OCI-LY7 (cell line): Measurements from ENCODE around the gene TPRA1. TPM values are rescaled to one million over a fixed set of nuclear protein-coding genes. Genes with fewer than 3 reads are reported as not detected.
"Not testable (repeated sequence)": the region's sequence is repeated elsewhere in the genome, so short reads cannot be mapped to it uniquely, and the experiment has no call there.

Experiments used
- BruUV-seq: library from RNA; stranded (reverse); fragments of 400-500 nt; replicated peaks from 2 replicates; lab custom pipeline; 2021; lab: Mats Ljungman, UMichigan
- CTCF ChIA-PET: fragments of 300-600 bp; sonication (Branson Sonifier 250); formaldehyde crosslinking; loops from one replicate; lab custom pipeline; 2022; ENCODE audit warnings: antibody characterized with exemption; ENCODE audit not compliant: unreplicated experiment; lab: Charles Lee
- POLR2A ChIA-PET: fragments of 300-600 bp; sonication (Branson Sonifier 250); formaldehyde crosslinking; loops from one replicate; lab custom pipeline; 2022; ENCODE audit warnings: antibody characterized with exemption; lab: Charles Lee
- DNase-seq: peaks from one replicate; pipeline ENCODE4 v3.0.0-alpha.2; 2015; ENCODE audit warnings: low spot score
- H2AFZ ChIP-seq: fragments of 200-600 bp; sonication (generic), shearing (Covaris generic); 2 replicates; pipeline ENCODE4 v1.6.1; 2014; ENCODE audit warnings: mild to moderate bottlenecking, antibody characterized with exemption, low read length, moderate library complexity
- H3K27ac ChIP-seq: fragments of 200-600 bp; sonication (generic); 2 replicates; pipeline ENCODE4 v1.5.1; 2014; ENCODE audit warnings: mixed run types, low read depth, mild to moderate bottlenecking, moderate library complexity, low read length, inconsistent platforms; ENCODE audit not compliant: poor library complexity, severe bottlenecking
- H3K36me3 ChIP-seq: fragments of 200-600 bp; sonication (generic); 2 replicates; pipeline ENCODE4 v1.6.1; 2014; ENCODE audit warnings: mild to moderate bottlenecking, antibody characterized with exemption, low read length, moderate library complexity, mixed read lengths; ENCODE audit not compliant: insufficient read depth
- H3K4me1 ChIP-seq: fragments of 200-600 bp; sonication (generic); 2 replicates; pipeline ENCODE4 v1.5.1; 2014; ENCODE audit warnings: mild to moderate bottlenecking, low read length; ENCODE audit not compliant: insufficient read depth, poor library complexity, severe bottlenecking
- H3K4me2 ChIP-seq: fragments of 200-600 bp; sonication (generic); 2 replicates; pipeline ENCODE4 v1.6.1; 2014; ENCODE audit warnings: mild to moderate bottlenecking, low read length
- H3K4me3 ChIP-seq: fragments of 200-600 bp; sonication (generic); 2 replicates; pipeline ENCODE4 v1.5.1; 2014; ENCODE audit warnings: mild to moderate bottlenecking, low read depth, low read length; ENCODE audit not compliant: poor library complexity, severe bottlenecking
- H3K79me2 ChIP-seq: fragments of 200-600 bp; sonication (generic); 2 replicates; pipeline ENCODE4 v1.6.1; 2016; ENCODE audit warnings: low read depth, mild to moderate bottlenecking, low read length, moderate library complexity, mixed read lengths; ENCODE audit not compliant: insufficient read depth
- H3K9me2 ChIP-seq: fragments of 200-600 bp; sonication (generic); 2 replicates; pipeline ENCODE4 v1.6.1; 2016; ENCODE audit warnings: mild to moderate bottlenecking, low read length, mixed read lengths; ENCODE audit not compliant: insufficient read depth
- H3K9me3 ChIP-seq: fragments of 200-600 bp; sonication (generic); 2 replicates; pipeline ENCODE4 v1.6.1; 2014; ENCODE audit warnings: mild to moderate bottlenecking, mixed run types, low read length, mixed read lengths
- H4K20me1 ChIP-seq: fragments of 200-600 bp; sonication (generic); 2 replicates; pipeline ENCODE4 v1.6.1; 2014; ENCODE audit warnings: mild to moderate bottlenecking, antibody characterized with exemption, low read length, moderate library complexity, mixed read lengths; ENCODE audit not compliant: insufficient read depth
- EZH2phosphoT487 ChIP-seq: fragments of 200-600 bp; sonication (generic); IDR thresholded peaks from 2 replicates; pipeline ENCODE4 v1.6.1; 2018; ENCODE audit warnings: low read depth, borderline replicate concordance, mild to moderate bottlenecking, mixed run types, antibody characterized with exemption, low read length, moderate library complexity, mixed read lengths
- intact Hi-C: fragments of 100-400 bp; cut with micrococcal nuclease; formaldehyde crosslinking; loops from one replicate; pipeline ENCODE4 v1.10.0; 2022; ENCODE audit not compliant: unreplicated experiment
- total RNA-seq, 2 experiments: library from RNA; depleted of rRNA in 1 of 2; stranded (reverse); fragments of >200 nt in 1 of 2; shearing (Covaris generic) in 1 of 2; gene quantifications; 2 replicates each; pipeline ENCODE4 v1.2.3, GENCODE V29; 2014 to 2022
- TF ChIP-seq, protein P1 (sequence below): fragments of 200-600 bp; sonication (generic); conservative IDR thresholded peaks from 2 replicates; pipeline ENCODE4 v1.5.1; 2014; ENCODE audit warnings: mild to moderate bottlenecking, antibody characterized with exemption, low read length, moderate library complexity, mixed read lengths

Gene TPRA1
- total RNA-seq, 2 experiments from 2014 or later = 32.3 to 51.4 TPM

GRCh38 chr3:127531821-127532220, 58.7 kb downstream of the TPRA1 start:
- Histone ChIP-seq H3K27ac (no peak overlapping the region), H3K4me2 (no peak overlapping the region), H3K9me3 (no peaks in the 10 kb centered on the region), H2AFZ (no peak overlapping the region), H3K36me3 (no peaks in the 10 kb centered on the region), H3K4me3 (no peak overlapping the region), H4K20me1 (no peaks in the 10 kb centered on the region), H3K79me2 (no peaks in the 10 kb centered on the region), H3K9me2 (no peaks in the 10 kb centered on the region), H3K4me1 (no peaks in the 10 kb centered on the region)
- ChIA-PET CTCF (no interaction called here), POLR2A (no interaction called here)
- intact Hi-C loops = no loop called here
- TF ChIP-seq, protein P1, sequence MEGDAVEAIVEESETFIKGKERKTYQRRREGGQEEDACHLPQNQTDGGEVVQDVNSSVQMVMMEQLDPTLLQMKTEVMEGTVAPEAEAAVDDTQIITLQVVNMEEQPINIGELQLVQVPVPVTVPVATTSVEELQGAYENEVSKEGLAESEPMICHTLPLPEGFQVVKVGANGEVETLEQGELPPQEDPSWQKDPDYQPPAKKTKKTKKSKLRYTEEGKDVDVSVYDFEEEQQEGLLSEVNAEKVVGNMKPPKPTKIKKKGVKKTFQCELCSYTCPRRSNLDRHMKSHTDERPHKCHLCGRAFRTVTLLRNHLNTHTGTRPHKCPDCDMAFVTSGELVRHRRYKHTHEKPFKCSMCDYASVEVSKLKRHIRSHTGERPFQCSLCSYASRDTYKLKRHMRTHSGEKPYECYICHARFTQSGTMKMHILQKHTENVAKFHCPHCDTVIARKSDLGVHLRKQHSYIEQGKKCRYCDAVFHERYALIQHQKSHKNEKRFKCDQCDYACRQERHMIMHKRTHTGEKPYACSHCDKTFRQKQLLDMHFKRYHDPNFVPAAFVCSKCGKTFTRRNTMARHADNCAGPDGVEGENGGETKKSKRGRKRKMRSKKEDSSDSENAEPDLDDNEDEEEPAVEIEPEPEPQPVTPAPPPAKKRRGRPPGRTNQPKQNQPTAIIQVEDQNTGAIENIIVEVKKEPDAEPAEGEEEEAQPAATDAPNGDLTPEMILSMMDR = no peak
- no peak for TF ChIP-seq EZH2phosphoT487
- no peak for DNase-seq
- no TSS peak for BruUV-seq

DNA sequence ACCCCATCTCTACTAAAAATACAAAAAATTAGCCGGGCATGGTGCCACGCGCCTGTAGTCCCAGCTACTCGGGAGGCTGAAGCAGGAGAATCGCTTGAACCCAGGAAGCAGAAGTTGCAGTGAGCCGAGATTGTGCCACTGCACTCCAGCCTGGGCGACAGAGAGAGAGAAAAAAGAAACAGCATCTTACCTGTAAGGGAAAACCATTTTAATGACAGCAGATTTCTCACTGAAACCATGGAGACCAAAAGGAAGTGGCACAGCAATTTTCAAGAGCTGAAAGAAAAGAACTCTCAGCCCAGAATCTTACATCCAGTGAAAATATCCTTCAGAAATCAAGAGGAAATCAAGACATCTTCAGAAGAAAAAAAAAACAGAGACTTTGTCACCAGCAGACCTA, 59.7 kb downstream of the TPRA1 start:
- CTCF ChIA-PET, DNase-seq, H4K20me1 ChIP-seq, H3K4me1 ChIP-seq, H3K27ac ChIP-seq, H3K4me2 ChIP-seq, H2AFZ ChIP-seq, intact Hi-C loops, BruUV-seq, POLR2A ChIA-PET, H3K79me2 ChIP-seq, H3K4me3 ChIP-seq, H3K9me2 ChIP-seq, H3K9me3 ChIP-seq, H3K36me3 ChIP-seq: not testable (repeated sequence)

DNA sequence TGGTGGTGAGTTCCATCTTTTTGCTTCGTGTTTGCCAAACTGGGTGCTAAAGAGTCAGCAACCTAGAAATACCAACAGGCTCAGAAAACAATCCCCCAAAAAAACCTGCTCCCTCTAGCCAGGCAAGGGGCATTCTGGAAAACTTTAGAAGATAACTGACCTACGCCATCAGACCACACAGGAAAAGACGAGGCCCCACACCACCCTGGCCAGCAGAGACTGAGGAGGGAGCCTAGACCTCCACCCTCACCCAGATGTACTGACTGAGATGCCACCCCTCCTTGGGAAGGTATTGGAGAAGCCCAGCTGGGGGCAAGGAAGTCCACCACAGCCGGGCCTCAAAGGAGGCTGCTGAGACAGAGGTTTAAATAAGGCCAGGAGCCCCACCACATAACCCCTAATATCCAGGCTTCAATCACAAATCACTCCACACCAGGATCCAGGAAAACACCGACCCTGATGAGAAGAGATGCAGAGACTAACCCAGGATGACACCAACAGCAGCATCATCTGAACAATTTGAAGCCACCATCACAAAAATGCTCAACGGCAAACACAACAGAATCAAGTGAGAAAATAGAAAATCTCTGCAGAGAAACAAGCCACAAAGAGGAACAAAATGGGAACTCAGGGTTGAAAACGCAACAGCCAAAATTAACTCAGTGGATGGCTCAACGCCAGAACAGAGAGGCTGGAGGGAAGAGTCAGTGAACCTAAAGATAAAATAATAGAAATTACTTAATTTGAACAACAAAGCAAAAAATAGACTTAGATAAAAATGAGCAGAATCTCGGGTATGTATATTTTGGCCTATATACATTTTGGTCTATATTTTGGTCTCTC, 61.0 kb downstream of the TPRA1 start:
- H3K27ac ChIP-seq = no peak overlapping the region
- TF ChIP-seq, protein P1 = no peak
- TF ChIP-seq EZH2phosphoT487 = no peak
- H3K4me1 ChIP-seq = no peaks in the 10 kb centered on the region
- no peaks in the 10 kb centered on the region for H3K9me3 ChIP-seq
- no TSS peak for BruUV-seq
- DNase-seq = no peak
- ChIA-PET CTCF (interaction anchor here (0.5 kb wide), 1 partner anchor 1284 kb away, joined by 4 read pairs; no protein-coding TSS in a partner anchor), POLR2A (interaction anchor here (0.7 kb wide), 1 partner anchor 504 kb away, joined by 3 read pairs; no protein-coding TSS in a partner anchor)
- no peaks in the 10 kb centered on the region for H3K9me2 ChIP-seq
- H3K79me2 ChIP-seq = no peaks in the 10 kb centered on the region
- no peaks in the 10 kb centered on the region for H4K20me1 ChIP-seq
- H3K4me3 ChIP-seq = no peak overlapping the region
- no peak overlapping the region for H3K4me2 ChIP-seq
- intact Hi-C loops = no loop called here
- H2AFZ ChIP-seq = no peak overlapping the region
- no peaks in the 10 kb centered on the region for H3K36me3 ChIP-seq
